Measurements from ENCODE around the gene ZBTB49.

DNA sequence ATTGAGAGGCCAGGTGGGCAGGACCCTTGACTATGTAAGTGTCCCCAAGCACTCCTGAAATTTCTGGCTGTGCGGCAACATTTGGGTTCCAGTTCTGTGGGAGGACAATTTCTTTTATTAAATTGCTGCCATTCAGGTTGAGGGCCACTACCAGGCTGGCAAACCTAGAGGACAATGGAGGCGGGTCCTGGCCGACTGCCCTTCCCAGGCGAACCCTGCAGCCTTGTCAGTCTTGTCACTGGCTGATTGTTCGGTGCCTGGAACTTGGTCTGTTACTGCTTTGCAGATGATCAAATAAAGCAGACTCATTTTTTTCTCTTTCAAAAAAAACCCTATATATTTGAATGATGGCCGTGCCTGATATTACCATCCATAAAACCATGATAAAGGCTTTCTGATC, 35.4 kb upstream of the ZBTB49 start:
- TF ChIP-seq POLR2A (IDR thresholded peaks at IDR 0.05; ENCODE audit: low read depth, low read length): no peak
- TF ChIP-seq, protein P1, sequence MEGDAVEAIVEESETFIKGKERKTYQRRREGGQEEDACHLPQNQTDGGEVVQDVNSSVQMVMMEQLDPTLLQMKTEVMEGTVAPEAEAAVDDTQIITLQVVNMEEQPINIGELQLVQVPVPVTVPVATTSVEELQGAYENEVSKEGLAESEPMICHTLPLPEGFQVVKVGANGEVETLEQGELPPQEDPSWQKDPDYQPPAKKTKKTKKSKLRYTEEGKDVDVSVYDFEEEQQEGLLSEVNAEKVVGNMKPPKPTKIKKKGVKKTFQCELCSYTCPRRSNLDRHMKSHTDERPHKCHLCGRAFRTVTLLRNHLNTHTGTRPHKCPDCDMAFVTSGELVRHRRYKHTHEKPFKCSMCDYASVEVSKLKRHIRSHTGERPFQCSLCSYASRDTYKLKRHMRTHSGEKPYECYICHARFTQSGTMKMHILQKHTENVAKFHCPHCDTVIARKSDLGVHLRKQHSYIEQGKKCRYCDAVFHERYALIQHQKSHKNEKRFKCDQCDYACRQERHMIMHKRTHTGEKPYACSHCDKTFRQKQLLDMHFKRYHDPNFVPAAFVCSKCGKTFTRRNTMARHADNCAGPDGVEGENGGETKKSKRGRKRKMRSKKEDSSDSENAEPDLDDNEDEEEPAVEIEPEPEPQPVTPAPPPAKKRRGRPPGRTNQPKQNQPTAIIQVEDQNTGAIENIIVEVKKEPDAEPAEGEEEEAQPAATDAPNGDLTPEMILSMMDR (IDR thresholded peaks at IDR 0.05; ENCODE audit: extremely low read depth in 1 of 2, insufficient read depth in 1 of 2, low read depth in 1 of 2, low read length in 2 of 2): no peak

Measured in endothelial cell of umbilical vein (primary cell).